ENCODE results near the gene C17orf50. TPM values are rescaled to one million over a fixed set of nuclear protein-coding genes. Genes with fewer than 3 reads are reported as not detected.

C17orf50 gene
- total RNA-seq, 1 donor from 2014 or later = 1.0 TPM

DNA sequence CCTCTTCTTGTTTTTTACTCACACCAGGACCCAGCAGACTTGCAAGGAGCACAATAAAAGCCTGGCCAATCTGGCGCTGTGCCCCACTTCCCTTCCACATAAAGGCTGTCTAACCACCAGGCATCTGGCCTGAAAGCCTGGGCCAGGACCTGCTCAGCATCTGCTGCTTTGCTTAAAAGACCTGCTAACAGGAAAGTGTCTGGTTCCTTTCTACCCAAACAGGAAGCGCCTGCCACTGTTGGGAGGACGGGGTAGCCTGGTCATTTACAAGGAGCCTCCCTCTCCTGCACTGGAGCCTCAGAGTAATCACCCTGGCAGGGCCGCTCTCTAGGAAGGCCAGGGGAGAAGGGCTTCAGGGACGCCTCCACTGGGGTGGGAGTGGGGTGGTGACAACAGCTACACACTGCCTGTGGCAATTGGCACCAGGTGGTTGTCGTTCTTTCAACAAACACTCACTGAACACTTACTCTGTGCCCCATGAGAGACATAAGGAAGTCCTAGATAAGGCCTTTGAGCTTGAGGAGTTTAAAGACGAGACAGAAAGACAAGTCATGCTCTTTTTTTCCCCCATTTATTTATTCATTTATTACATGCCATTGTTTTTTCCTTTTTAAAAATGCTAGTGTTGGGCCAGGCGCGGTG is 41.0 kb downstream of the C17orf50 start:
- H3K4me3 ChIP-seq (ENCODE audit: low read depth, low read length) = no peak overlapping the region
- DNase-seq (ENCODE audit: low read depth) = no peak
- TF ChIP-seq, protein P1, sequence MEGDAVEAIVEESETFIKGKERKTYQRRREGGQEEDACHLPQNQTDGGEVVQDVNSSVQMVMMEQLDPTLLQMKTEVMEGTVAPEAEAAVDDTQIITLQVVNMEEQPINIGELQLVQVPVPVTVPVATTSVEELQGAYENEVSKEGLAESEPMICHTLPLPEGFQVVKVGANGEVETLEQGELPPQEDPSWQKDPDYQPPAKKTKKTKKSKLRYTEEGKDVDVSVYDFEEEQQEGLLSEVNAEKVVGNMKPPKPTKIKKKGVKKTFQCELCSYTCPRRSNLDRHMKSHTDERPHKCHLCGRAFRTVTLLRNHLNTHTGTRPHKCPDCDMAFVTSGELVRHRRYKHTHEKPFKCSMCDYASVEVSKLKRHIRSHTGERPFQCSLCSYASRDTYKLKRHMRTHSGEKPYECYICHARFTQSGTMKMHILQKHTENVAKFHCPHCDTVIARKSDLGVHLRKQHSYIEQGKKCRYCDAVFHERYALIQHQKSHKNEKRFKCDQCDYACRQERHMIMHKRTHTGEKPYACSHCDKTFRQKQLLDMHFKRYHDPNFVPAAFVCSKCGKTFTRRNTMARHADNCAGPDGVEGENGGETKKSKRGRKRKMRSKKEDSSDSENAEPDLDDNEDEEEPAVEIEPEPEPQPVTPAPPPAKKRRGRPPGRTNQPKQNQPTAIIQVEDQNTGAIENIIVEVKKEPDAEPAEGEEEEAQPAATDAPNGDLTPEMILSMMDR (conservative IDR thresholded peaks at IDR 0.05; ENCODE audit: low read depth, low read length) = no peak

DNA sequence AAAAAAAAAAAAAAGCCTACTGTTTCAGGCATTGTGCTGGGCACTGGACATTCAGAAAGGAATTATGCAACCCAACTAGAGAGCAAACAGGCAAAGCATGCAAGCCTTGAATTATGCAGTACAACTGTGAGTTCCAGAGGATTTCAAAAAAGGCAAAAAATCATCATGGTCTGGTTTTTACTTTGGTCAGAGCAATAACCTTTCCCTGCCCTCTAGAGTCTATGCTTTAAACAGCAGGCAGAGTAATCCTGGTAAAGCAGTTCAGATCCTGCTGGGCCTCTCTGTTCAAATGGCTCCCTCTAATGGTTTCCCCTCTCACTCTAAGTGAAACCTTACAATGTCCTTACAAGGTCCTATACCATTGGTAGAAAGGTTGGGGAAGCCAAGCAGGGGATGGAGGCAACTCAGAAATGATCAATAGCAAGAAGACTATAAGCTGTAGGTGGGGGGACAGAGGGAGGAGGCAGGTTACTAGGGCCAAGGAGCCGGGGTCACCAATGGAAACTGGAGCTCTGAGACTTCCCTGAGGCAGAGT is 44.0 kb downstream of the C17orf50 start:
- TF ChIP-seq, protein P1 (conservative IDR thresholded peaks at IDR 0.05; ENCODE audit: low read depth, low read length) = peak; percentile 100
- DNase-seq (ENCODE audit: low read depth) = peak; percentile 67
- no peak overlapping the region for H3K4me3 ChIP-seq (ENCODE audit: low read depth, low read length)

DNA sequence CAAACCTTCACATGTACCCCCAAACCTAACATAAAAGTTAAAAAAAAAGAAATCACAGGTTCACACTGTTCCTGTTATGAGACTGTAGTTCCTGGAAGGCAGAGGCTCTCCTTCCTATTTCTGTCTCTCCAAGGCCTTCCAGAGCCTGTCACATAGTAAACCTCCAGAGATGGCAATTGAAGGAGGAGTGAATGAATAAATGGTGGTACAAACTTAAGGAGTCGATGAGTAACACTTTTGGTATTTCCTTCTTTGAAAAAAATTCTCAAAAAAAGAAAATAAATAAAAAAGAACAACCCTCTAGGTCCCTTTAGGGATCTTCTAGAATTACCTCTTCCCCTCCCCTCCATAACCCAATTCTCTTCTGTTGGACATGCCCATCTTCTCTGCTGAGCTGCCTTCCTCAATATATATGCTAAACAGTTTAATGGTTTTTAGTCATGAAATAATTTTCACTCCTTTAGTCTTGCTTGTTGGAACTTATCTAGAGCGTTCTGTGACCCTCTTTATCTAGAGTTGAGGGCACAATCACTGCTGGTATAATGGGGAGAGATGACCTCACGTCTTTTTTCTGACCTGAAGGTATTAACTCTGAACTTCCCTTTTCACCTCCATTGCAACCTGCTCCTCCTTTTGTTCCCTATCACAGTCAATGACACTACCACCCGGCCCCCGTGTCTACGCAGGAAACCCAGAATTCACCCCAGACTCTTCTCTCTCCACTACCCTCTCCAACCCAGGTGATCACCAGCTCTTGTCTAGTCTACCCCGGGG is 46.9 kb downstream of the C17orf50 start:
- H3K4me3 ChIP-seq (ENCODE audit: low read depth, low read length) = no peak overlapping the region

DNA sequence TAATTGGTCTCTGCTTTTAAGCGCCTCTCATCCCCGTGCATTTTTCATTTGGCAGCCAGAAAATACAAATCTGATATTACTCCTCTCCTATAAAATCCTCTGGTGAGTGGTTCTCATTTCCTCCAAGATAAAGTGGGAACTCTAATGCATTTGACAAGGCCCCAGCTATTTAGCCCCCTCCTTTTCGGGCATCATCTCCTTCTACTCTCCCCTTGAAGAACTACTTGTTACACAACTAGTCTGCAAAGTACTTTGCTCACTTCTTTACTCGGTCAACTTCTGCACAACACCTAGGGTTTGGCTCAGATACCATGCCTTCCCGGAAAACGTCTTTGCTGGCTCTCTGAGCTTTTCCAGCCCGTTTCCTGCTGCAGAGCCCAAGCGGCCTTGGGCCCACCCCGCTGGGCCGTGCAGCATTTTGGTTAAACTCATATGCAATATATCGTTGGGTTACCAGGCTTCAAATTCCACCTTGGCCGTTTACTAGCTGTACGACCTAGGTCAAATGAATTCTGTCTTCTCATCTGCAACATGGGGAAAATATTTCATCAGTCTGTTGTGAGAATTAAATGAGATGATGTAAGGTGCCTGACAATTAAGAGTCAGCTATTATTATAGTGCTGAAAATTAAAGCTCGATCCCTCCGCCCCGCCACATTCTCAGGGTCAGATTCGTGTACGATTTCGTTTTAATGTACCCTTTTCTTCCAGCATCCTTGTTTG is 47.7 kb downstream of the C17orf50 start:
- TF ChIP-seq, protein P1 (conservative IDR thresholded peaks at IDR 0.05; ENCODE audit: low read depth, low read length) = no peak
- no peak for DNase-seq (ENCODE audit: low read depth)
- peak overlapping the region; percentile 85 for H3K4me3 ChIP-seq (ENCODE audit: low read depth, low read length)

More for the DNA sequence above, 46.9 kb downstream of the C17orf50 start:
- DNase-seq (ENCODE audit: low read depth) = no peak
- TF ChIP-seq, protein P1 (conservative IDR thresholded peaks at IDR 0.05; ENCODE audit: low read depth, low read length) = no peak

DNA sequence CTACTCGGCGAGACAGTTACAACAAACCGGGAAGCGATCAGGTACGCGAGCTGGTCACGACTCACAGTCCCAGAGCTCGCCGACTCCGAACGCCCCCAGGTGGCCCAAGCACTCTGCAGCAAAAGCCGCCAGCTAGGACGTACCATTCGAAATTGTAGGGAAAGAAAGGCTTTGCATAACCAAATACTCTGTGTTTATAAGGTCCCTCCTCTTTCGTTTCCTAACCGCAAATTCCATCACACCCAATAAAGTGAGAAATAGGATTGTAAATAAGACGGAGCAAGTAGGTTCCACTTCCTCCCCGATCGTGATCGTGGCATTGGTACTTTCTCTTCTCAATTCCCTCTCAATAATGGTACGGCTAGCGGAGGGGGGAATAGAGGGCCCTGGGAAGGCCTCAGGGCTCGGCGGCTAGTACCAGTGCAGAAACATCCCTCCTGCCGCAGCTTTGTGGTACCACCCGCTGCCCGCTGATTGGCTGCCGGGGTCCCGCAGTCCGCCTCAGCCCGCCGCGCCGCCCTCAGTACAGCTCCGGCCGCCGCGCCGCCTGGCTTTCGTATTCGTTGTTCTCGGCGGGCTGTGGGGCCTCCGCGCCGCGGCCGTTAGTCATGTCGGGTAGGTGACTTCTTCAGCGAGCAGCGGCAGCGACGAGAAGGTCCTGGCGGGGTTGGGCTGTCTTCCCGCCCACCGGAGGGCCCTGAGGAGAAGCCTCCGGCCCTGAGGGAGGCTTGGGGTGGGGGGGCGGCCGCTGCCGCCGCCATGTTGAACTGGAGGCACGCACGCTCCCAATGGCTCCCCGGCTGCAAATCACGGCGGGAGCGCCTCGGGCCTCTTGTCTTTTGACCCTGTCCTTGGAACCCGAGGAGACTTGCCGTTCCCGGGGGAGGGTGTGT is 48.5 kb downstream of the C17orf50 start, which contains the start of gene TAF15:
TSS of gene TAF15 (plus strand) at position 523 of the 893 bp plus-strand sequence. CDS start at position 609, 86 bp downstream.
- peak; percentile 90 for DNase-seq (ENCODE audit: low read depth)
- H3K4me3 ChIP-seq (ENCODE audit: low read depth, low read length) = peak within 1 kb of the TSS; percentile 85
- TF ChIP-seq, protein P1 (conservative IDR thresholded peaks at IDR 0.05; ENCODE audit: low read depth, low read length) = peak; percentile 79
